Measurements from ENCODE around the gene ZBTB22. TPM values are rescaled to one million over a fixed set of nuclear protein-coding genes. Genes with fewer than 3 reads are reported as not detected.
"Not testable (repeated sequence)": the region's sequence is repeated elsewhere in the genome, so short reads cannot be mapped to it uniquely, and the experiment has no call there.

Gene ZBTB22, protein sequence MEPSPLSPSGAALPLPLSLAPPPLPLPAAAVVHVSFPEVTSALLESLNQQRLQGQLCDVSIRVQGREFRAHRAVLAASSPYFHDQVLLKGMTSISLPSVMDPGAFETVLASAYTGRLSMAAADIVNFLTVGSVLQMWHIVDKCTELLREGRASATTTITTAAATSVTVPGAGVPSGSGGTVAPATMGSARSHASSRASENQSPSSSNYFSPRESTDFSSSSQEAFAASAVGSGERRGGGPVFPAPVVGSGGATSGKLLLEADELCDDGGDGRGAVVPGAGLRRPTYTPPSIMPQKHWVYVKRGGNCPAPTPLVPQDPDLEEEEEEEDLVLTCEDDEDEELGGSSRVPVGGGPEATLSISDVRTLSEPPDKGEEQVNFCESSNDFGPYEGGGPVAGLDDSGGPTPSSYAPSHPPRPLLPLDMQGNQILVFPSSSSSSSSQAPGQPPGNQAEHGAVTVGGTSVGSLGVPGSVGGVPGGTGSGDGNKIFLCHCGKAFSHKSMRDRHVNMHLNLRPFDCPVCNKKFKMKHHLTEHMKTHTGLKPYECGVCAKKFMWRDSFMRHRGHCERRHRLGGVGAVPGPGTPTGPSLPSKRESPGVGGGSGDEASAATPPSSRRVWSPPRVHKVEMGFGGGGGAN
- total RNA-seq, result 13.3 TPM
- long read RNA-seq, transcript ZBTB22-208 (2 exons, 2,651 nt), result major isoform, 33 of 46 reads
- long read RNA-seq, partial matches to known transcripts, result 0 of 46 reads
- long read RNA-seq, other reads (novel, unspliced or antisense), result 12 of 46 reads

- H3K4me1 ChIP-seq, result peaks cover 93% of the 10 kb centered on the region
- no peaks in the 10 kb centered on the region for H3K27me3 ChIP-seq (ENCODE audit: low read depth)
- TF ChIP-seq, protein P1, sequence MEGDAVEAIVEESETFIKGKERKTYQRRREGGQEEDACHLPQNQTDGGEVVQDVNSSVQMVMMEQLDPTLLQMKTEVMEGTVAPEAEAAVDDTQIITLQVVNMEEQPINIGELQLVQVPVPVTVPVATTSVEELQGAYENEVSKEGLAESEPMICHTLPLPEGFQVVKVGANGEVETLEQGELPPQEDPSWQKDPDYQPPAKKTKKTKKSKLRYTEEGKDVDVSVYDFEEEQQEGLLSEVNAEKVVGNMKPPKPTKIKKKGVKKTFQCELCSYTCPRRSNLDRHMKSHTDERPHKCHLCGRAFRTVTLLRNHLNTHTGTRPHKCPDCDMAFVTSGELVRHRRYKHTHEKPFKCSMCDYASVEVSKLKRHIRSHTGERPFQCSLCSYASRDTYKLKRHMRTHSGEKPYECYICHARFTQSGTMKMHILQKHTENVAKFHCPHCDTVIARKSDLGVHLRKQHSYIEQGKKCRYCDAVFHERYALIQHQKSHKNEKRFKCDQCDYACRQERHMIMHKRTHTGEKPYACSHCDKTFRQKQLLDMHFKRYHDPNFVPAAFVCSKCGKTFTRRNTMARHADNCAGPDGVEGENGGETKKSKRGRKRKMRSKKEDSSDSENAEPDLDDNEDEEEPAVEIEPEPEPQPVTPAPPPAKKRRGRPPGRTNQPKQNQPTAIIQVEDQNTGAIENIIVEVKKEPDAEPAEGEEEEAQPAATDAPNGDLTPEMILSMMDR (IDR thresholded peaks at IDR 0.05; ENCODE audit: borderline replicate concordance), result no peak
- peak within 1 kb of the TSS; percentile 74 for H3K4me3 ChIP-seq
- peak; percentile 99 for DNase-seq
- intact Hi-C loops (cut with micrococcal nuclease), result no loop called here
- peak within 1 kb of the TSS; percentile 92 for H3K27ac ChIP-seq (replicated peaks)
- H3K36me3 ChIP-seq, result peaks cover 32% of the 10 kb centered on the region
- H3K9me3 ChIP-seq (replicated peaks), result no peaks in the 10 kb centered on the region
Observed at GRCh38 chr6:33317669-33318425, at the start of gene ZBTB22. ZBTB22 (minus strand) TSS chr6:33317744; CDS start chr6:33316916, 828 bp downstream.

DNA sequence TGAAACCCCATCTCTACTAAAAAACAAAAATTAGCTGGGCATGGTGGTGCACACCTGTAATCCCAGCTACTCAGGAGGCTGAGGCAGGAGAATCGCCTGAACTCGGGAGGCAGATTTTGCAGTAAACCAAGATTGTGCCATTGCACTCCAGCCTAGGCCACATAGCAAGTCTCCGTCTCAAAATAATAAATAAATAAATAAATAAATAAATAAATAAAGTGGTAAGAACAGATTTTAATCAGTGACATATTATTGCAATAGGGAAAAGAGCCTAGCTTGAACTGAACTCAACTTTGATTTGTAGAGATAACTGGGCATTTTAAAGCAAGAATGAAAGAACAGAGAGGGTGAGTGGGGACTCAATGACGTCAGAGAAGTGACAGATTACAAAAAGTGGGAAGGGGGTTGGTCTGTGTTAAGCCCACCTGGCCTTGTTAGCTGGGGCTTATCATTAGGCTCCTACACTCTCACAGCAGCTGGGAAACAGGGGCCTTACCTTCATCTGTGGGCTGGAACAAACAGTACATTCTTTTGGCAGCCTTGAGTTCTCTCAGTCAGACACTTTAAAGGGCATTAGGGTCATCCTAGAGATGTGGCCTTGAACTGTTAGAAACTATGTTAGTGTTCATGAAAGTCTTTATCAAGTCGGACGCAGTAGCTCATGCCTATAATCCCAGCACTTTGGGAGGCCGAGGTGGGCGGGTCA lies 49.6 kb upstream of the ZBTB22 start:
- TF ChIP-seq, protein P1 (IDR thresholded peaks at IDR 0.05; ENCODE audit: borderline replicate concordance), result no peak
- no peaks in the 10 kb centered on the region for H3K9me3 ChIP-seq (replicated peaks)
- H3K4me1 ChIP-seq, result no peaks in the 10 kb centered on the region
- H3K4me3 ChIP-seq, result no peak overlapping the region
- intact Hi-C loops (cut with micrococcal nuclease), result no loop called here
- no peak for DNase-seq
- no peaks in the 10 kb centered on the region for H3K27me3 ChIP-seq (ENCODE audit: low read depth)
- no peaks in the 10 kb centered on the region for H3K36me3 ChIP-seq
- H3K27ac ChIP-seq (replicated peaks), result no peak overlapping the region

- H3K9me3 ChIP-seq (replicated peaks); H3K27me3 ChIP-seq (ENCODE audit: low read depth); H3K4me3 ChIP-seq; H3K27ac ChIP-seq (replicated peaks); intact Hi-C loops (cut with micrococcal nuclease); DNase-seq; H3K4me1 ChIP-seq; H3K36me3 ChIP-seq: not testable (repeated sequence)
Observed at GRCh38 chr6:33365206-33365971, 47.8 kb upstream of the ZBTB22 start.

- H3K4me1 ChIP-seq; H3K36me3 ChIP-seq; H3K27me3 ChIP-seq (ENCODE audit: low read depth); H3K27ac ChIP-seq (replicated peaks); intact Hi-C loops (cut with micrococcal nuclease); H3K4me3 ChIP-seq; H3K9me3 ChIP-seq (replicated peaks); DNase-seq: not testable (repeated sequence)
Observed at GRCh38 chr6:33364475-33365205, 47.1 kb upstream of the ZBTB22 start.

- H3K27ac ChIP-seq (replicated peaks); H3K4me3 ChIP-seq; H3K27me3 ChIP-seq (ENCODE audit: low read depth); H3K9me3 ChIP-seq (replicated peaks); H3K4me1 ChIP-seq; DNase-seq; H3K36me3 ChIP-seq; intact Hi-C loops (cut with micrococcal nuclease): not testable (repeated sequence)
Observed at GRCh38 chr6:33363486-33363885, 45.9 kb upstream of the ZBTB22 start.

GRCh38 chr6:33359331-33359730 lies 41.8 kb upstream of the ZBTB22 start:
- H3K27ac ChIP-seq (replicated peaks), result no peak overlapping the region
- H3K4me3 ChIP-seq, result no peak overlapping the region
- no peaks in the 10 kb centered on the region for H3K36me3 ChIP-seq
- no peaks in the 10 kb centered on the region for H3K4me1 ChIP-seq
- peaks cover 31% of the 10 kb centered on the region for H3K27me3 ChIP-seq (ENCODE audit: low read depth)
- DNase-seq, result no peak
- intact Hi-C loops (cut with micrococcal nuclease), result no loop called here
- TF ChIP-seq, protein P1 (IDR thresholded peaks at IDR 0.05; ENCODE audit: borderline replicate concordance), result no peak
- H3K9me3 ChIP-seq (replicated peaks), result no peaks in the 10 kb centered on the region

- intact Hi-C loops (cut with micrococcal nuclease); H3K27ac ChIP-seq (replicated peaks); DNase-seq: not testable (repeated sequence)
Observed at GRCh38 chr6:33357160-33357871, 39.8 kb upstream of the ZBTB22 start.

More at GRCh38 chr6:33357160-33357871, 39.8 kb upstream of the ZBTB22 start:
- not testable (repeated sequence) for H3K4me1 ChIP-seq; H3K9me3 ChIP-seq (replicated peaks); H3K4me3 ChIP-seq; H3K36me3 ChIP-seq
- H3K27me3 ChIP-seq (ENCODE audit: low read depth), result peaks cover 31% of the 10 kb centered on the region
